HG02610 (cell line): ENCODE data around the gene SMYD1.
A peak's percentile ranks its signal among the peaks of the same experiment; 100 is the strongest.

Experiments used
- ATAC-seq: cut with Tn5 transposase; IDR thresholded peaks from one replicate; pipeline ENCODE4 v1.9.1; 2021; ENCODE audit warnings: mild to moderate bottlenecking, moderate library complexity; ENCODE audit not compliant: unreplicated experiment

The SMYD1 gene

GRCh38 chr2:88055371-88056128 lies 12.1 kb upstream of the SMYD1 start, which contains the start of gene KRCC1:
Gene KRCC1 (minus strand): TSS chr2:88055783. CDS start chr2:88028563, 27,220 bp downstream.
- peak; percentile 96 for ATAC-seq

DNA sequence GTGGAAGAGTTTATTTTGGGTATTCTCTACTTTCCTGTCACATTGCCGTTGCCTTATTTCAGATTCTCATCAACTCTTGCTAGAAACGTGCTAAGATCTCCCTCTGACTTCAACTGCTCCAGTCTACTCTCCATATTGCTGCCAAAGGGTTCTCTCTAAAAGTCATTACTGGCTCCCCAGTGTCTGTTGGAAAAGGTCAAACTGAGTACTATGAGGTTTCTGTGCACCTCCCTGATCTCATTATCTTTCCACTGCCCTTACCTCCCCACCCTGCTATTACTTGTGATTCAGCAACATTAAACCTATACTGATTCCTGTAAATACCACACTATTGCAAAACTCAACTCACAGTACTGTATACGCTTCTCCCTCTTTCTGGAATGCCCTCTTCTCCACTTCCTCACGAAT lies 10.2 kb upstream of the SMYD1 start:
- no peak for ATAC-seq

DNA sequence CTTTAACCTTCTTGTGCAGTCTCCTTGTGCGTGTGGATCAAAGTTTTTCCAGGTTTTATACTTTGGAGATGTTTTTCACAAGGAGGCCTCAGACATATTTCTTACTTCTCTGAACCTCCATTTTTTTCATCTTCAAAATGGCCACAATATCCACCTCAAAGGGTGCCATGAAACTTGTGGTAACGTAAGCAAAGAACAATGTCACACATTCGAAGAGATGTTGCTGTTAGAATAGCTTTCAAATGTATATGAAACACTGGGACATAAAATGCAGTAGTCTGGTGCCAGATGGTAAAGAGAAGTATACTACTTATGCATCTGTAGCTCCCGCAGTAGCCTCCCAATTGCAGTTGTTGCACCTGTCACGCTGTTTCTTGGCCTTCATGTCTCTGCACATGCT lies 9.4 kb upstream of the SMYD1 start:
- ATAC-seq = no peak

- ATAC-seq = peak; percentile 31
Observed at GRCh38 chr2:88059979-88060906, 7.4 kb upstream of the SMYD1 start.

DNA sequence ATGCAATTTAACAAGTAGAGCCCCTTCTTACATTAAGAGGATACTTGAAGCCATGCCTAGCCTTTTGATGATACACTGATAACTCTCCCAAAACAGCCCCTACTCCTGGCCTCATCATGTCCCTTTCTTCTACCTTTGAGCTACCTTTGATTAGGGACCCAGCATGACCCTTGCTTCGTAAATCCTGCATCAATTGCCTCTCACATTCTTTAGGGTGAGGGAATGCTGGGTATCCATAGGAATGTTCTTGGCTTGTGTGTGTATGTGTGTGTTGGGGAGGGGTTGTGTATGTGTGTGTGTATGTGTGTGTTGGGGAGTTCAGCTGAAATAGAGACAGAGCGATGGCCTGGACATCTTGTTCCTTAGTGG lies 6.7 kb upstream of the SMYD1 start:
- no peak for ATAC-seq

DNA sequence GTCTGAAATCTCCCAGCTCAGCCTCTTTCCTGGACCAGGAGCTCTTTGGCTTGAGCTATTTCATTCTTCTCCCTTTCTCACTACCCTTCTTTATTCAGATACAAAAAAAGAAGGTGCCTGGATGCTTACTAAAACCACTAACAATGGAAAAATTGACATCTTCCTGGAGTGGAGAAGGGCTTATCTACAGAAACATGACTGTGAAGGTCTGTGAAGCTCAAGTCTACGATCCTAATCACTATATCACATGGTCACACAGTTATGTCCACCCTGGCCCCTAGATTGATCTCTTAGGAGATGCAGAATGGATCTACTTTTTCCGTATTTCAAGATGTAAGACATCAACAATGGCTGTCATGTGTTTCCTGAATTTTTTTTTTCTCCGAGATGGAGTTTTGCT lies 6.3 kb upstream of the SMYD1 start:
- ATAC-seq = no peak

DNA sequence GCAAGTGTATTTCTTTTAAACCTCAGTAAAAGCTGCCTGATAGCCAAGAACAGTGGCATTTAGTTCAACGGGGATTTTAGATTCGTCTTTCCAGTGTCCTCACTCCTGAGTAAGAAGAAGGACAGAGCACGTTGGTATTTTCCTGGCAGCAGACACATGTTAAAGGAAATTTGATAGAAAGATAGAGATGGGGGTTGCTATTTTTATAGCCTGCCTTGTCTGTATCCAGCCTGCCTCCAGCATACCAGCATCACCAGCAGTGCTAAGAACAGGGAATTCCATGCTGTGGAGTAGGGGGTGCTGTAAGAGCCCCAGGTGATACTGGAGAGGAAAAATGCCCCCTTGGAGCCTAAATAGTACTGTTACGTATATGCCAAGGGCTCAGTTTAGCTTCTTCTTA lies 1.1 kb upstream of the SMYD1 start:
- ATAC-seq = no peak

DNA sequence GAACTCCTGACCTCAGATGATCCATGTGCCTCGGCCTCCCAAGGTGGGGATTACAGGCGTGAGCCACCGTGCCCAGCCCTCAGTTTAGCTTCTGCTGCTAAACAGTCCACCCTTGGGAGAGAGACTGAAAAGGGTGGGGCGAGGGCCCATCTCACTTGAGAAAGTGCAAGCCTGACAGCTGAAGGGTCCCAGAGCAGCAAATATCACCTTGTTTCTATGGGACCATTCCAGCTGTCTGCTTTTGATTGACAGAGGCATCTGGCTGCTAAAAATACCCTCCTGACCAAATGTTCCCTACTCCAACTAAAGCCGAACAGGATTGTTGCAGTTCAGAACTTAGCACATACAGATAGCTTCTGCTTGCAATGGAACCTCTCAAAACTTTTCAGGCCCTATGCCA lies 436 bp upstream of the SMYD1 start:
- no peak for ATAC-seq

- ATAC-seq = no peak
Observed at GRCh38 chr2:88068044-88068443, 419 bp downstream of the SMYD1 start.

- no peak for ATAC-seq
Observed at GRCh38 chr2:88069117-88069516, 1.5 kb downstream of the SMYD1 start.

DNA sequence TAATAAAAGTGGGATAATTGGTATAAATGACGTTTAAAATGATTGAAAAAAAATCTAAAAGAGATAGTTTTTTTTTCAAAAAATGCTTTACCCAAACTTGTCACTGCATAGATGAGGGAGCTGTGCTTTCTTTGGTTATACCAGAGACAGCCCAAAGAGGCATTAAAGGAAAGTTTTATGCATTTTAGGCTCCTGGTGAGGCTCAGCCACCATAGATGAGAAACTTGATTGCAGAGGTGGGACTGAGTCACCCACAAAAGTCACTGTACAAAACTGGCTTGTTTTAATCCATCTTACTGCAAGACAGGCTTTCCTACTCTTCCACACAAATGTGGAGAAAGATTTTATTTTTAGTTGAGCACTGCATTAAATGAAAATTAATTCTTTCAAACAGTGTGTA lies 2.4 kb downstream of the SMYD1 start:
- ATAC-seq = no peak

GRCh38 chr2:88071365-88071764 lies 3.7 kb downstream of the SMYD1 start:
- no peak for ATAC-seq

GRCh38 chr2:88074150-88074549 lies 6.5 kb downstream of the SMYD1 start:
- ATAC-seq = no peak

DNA sequence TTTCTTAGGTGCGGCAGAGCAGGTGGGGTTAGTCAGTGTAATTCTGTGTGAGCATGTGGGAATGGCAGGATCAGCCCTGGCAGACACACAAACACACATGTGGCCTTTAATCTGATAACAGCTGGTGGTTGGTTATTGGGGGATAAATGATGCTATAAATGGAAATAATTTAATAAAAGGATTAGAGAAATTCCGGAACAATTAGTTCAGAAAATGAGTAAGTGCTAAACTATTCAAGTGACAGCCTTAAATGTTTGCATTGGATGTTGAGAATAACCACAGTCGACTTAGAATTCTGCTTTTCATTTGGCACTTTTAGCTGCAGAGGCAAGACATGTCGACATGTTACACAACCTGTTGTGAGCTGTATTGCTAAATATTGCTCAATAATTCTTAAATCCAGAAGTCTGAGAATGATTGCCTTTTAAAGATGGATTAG lies 7.2 kb downstream of the SMYD1 start:
- no peak for ATAC-seq

GRCh38 chr2:88077080-88077479 lies 9.5 kb downstream of the SMYD1 start:
- ATAC-seq = no peak

DNA sequence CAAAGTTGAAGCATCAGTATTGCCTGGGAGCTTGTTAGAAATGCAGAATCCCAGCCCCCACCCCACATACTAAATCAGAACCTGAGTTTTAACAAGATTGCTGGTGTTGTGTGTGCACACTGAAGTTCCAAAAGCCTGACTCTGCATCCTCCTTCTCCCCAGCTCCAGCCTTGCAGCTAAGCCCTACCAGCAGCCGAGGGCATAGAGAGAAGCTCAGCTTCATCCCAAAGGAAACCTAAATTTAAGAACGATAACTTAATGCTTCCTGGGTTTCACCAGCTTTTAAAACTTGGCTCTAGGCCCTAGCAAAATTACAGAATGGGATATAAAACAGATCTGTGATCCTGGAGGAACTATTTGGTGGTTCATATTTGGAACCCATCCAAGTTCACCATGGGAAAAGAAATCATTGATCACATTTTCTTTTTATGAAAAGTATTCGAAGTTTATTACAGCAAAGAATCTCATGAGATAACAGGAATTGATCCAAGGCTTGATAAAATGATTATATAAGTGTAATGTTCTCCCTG lies 11.1 kb downstream of the SMYD1 start:
- no peak for ATAC-seq

DNA sequence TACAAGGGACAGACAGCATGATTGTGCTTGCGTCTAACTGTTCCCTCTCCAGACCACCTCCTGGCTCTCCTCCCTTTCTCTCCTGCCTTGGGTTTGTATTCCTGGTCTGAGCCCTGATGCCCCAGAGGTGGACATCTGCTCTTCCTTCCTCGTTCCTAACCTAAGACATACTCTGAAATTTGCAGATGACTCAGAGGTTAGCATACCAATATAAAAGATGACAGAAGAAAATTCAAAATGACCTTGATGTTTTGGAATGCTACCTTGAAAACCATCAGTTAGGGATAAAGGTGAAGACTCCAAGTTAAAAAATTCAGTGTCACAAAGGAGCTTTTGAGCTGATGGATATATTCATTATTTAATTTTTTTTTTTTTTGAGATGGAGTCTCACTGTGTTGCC lies 12.9 kb downstream of the SMYD1 start:
- ATAC-seq = no peak

DNA sequence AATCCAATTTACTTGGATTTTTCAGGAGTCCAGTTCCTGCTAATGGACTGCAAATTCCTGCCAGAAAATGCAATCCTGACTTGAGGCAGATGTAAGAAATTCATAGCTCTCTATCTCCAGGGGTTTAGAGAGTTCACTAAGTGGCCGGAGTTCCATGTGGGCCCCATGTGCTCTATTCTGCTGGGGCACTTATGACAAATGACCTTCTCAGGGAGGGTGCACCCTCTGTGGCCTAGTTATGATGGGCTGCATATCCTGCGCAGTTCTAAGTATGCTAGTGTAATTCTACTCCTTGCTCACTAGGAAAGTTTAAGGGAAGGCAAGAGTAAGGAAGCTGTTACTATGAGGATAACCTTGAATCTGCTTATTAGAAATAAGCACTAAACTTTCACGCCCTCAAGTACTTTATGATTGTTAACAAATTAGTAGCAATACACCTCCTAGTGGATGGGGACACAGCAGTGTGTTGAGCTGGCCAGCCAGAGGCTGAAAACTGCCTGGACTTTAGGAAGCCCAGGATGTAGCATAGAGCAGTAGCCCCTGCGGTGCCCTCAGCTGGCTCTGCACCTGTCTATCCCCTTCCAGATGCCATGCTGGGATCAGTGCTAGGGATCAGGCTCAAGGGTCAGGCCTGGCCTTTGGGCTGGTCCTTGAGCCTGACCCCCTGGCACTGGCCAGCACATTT lies 14.4 kb downstream of the SMYD1 start:
- ATAC-seq = no peak

GRCh38 chr2:88082781-88083180 lies 15.2 kb downstream of the SMYD1 start:
- ATAC-seq = no peak

GRCh38 chr2:88085099-88085498 lies 17.5 kb downstream of the SMYD1 start:
- no peak for ATAC-seq

DNA sequence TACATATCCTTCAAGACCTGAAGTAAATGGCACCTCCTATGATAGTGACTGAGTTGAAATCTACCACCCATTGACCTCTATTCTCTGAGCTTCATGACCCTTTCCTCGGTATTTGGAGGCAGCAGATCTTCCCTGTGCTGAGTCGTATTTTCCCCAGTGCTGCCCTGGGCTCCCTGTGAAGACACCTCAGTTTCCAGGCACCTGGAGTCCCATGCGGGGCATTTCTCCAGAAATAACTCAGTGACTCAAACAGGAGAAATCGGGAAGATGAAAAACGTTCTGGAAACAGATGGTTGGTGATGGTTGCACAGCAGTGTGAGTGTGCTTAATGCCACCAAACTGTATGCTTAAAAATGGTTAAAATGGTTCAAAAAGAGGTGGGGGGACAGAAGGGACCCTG lies 18.0 kb downstream of the SMYD1 start:
- ATAC-seq = no peak
